DOHH2 (cell line): Measurements from ENCODE around the gene ARHGAP4.

Experiments used
- CTCF ChIP-seq: fragments of 200-600 bp; sonication (generic); IDR thresholded peaks from one replicate; pipeline ENCODE4 v1.5.1; 2014; ENCODE audit warnings: antibody characterized with exemption, mild to moderate bottlenecking, low read depth, low read length; ENCODE audit not compliant: poor library complexity, severe bottlenecking
- EZH2phosphoT487 ChIP-seq: fragments of 200-600 bp; sonication (generic); IDR thresholded peaks from 2 replicates; pipeline ENCODE4 v1.6.1; 2017; ENCODE audit warnings: borderline replicate concordance, mild to moderate bottlenecking, antibody characterized with exemption, low read length, moderate library complexity, mixed read lengths

GRCh38 chrX:153913701-153914100, 12.4 kb downstream of the ARHGAP4 start:
- TF ChIP-seq EZH2phosphoT487 (no peak), CTCF (no peak)
